Esophagus squamous epithelium (tissue), 4 donors: Measurements from ENCODE around the gene INPP4B.

Experiments
- CTCF ChIP-seq, 6 experiments: fragments of 450-650 bp in 4 of 6; fragments of 200-600 bp in 2 of 6; sonication (generic) in 2 of 6; IDR thresholded peaks; one replicate each; pipeline ENCODE4 v1.5.1; 2016 to 2019; ENCODE audit warnings: antibody characterized with exemption in 6 of 6, mild to moderate bottlenecking in 4 of 6, moderate library complexity in 4 of 6
- POLR2A ChIP-seq, 4 donors: fragments of 450-650 bp; IDR thresholded peaks; one replicate each; pipeline ENCODE4 v1.6.1; 2017; ENCODE audit warnings: antibody characterized with exemption in 4 of 4, mild to moderate bottlenecking in 4 of 4, moderate library complexity in 3 of 4

- TF ChIP-seq POLR2A (IDR thresholded peaks at IDR 0.05) (no peak), CTCF (IDR thresholded peaks at IDR 0.05) (no peak)
Measured at GRCh38 chr4:142284402-142285221, 561.5 kb downstream of the INPP4B start.
